HG03159 (cell line): ENCODE data around the gene BBOF1.
"Not testable (repeated sequence)": the region's sequence is repeated elsewhere in the genome, so short reads cannot be mapped to it uniquely, and the experiment has no call there.

Experiments
- ATAC-seq: cut with Tn5 transposase; IDR thresholded peaks from one replicate; pipeline ENCODE4 v1.9.1; 2021; ENCODE audit warnings: mild to moderate bottlenecking, moderate library complexity; ENCODE audit not compliant: unreplicated experiment

Gene BBOF1

GRCh38 chr14:74085047-74085637 lies 66.0 kb downstream of the BBOF1 start:
- ATAC-seq = no peak

- no peak for ATAC-seq
Observed at GRCh38 chr14:74085828-74086227, 66.7 kb downstream of the BBOF1 start.

- ATAC-seq = no peak
Observed at GRCh38 chr14:74089251-74090020, 70.3 kb downstream of the BBOF1 start.

GRCh38 chr14:74105381-74105780 lies 86.2 kb downstream of the BBOF1 start:
- no peak for ATAC-seq

- ATAC-seq = no peak
Observed at GRCh38 chr14:74109369-74109768, 90.2 kb downstream of the BBOF1 start.

- not testable (repeated sequence) for ATAC-seq
Observed at GRCh38 chr14:74111395-74112216, 92.5 kb downstream of the BBOF1 start.
